ENCODE results near the gene PKN2. TPM values are rescaled to one million over a fixed set of nuclear protein-coding genes. Genes with fewer than 3 reads are reported as not detected.
"Not testable (repeated sequence)": the region's sequence is repeated elsewhere in the genome, so short reads cannot be mapped to it uniquely, and the experiment has no call there.

PKN2 gene
- total RNA-seq, 2 experiments from 2014 or later = 16.4 to 24.9 TPM

DNA sequence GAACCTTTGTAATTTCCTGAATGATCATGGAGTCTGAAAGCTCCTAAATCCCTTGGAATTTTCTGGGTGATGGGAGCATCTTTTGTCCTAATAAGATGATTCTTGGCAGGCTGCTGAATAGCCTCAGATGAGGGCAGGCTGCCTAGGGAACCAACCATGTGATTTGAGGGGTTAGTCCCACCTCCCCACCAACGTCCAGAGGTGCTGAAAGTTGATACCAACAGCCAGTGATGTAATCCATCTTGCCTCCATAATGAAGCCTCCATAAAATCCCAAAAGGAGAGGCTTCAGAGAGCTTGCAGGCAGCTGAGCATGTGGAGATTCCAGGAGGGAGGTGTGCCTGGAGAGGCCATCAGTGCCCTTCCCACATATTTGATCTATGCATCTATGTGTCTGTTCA, 163.6 kb downstream of the PKN2 start:
- Mint-ChIP-seq H3K27ac (no peak overlapping the region), H3K27me3 (no peaks in the 10 kb centered on the region), H3K9me3 (ENCODE audit: low read depth) (no peaks in the 10 kb centered on the region), H3K36me3 (ENCODE audit: low read depth) (peaks cover 11% of the 10 kb centered on the region), H3K4me1 (no peaks in the 10 kb centered on the region), H3K4me3 (no peak overlapping the region)
- ChIA-PET POLR2A (no interaction called here), CTCF (interaction anchor here (1.1 to 2.1 kb wide), 2 partner anchors 29 to 31 kb away, joined by 4 to 5 read pairs; no protein-coding TSS in a partner anchor)
- DNase-seq = no peak
- intact Hi-C loops (cut with DNase I, micrococcal nuclease) = no loop called here
- no peak for ATAC-seq

DNA sequence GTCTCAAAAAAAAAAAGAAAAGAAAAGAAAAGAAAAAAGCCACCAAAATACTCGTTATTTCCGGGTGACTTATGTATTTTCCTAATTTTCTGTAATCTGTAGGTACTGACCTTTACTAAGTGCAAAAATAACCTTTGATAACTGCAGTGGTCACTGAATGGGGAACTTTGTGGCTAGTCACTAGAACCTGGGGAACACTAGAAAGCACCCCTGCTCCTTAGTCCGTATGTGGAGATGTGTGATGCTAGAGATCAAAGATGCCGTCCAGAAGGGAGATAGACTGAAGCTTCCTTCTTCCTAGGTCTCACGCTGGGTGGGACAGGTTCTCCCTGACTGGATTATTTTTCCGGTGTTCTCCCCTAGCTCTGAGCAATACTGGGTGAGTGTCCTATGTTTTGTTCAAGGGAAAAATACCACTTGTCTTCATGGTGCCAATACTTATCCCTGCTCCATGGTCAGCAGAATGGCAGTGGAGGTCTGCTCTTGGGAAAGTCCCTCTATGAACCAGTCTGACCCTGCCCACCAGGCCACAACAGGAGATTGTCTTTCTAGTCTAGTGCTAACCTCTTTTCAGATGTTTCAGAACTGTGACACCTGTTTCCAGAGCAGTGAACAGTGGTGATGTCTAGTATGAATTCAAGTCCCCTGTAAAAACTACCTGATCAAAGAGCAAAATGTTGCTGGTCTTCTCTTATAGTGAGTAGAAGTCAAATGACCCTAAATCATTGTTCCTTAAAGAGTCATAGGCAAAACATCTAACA, 167.4 kb downstream of the PKN2 start:
- CTCF ChIA-PET = interaction anchor here (1.2 to 2.4 kb wide), 3 partner anchors 8 to 48 kb away, joined by 4 to 7 read pairs (median 5); no protein-coding TSS in a partner anchor

DNA sequence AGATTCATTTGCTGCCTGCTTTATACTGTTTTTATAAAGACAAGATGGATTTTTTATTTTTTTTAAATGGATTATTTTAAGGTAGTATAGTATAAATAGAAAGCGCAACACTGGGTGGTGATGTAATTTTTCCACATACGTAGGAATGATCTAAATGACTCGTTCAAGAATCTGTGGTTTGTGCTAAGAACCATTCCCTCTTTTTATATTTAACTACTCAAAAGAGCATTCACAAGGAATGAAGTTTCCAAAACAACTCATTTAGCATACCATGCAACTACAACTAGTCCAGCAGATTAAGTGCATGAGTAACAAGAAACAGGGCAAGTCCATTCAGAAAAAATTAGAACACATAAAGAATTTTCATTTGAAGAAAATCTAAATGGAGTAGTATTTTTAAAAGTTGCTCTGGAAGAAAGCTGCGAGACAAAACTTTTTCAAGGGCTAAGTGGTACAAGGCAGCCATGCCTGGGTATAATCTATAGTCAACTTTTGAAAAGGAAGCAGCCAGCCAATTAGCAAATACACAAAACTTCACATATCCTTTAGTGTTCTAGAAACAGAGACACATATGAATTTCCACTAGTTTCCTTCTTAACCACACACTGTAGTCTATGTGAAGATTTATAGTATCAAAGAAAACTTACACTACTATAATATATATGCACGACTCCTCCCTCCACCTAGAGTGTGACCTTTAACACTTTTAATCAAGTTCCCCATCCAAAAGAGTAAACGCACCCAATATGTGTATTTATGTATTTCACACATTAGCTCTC, 183.9 kb downstream of the PKN2 start:
- Mint-ChIP-seq H3K4me1 (peaks cover 59% of the 10 kb centered on the region), H3K27me3 (no peaks in the 10 kb centered on the region), H3K36me3 (ENCODE audit: low read depth) (peaks cover 21% of the 10 kb centered on the region), H3K4me3 (peak overlapping the region; percentile 33), H3K9me3 (ENCODE audit: low read depth) (no peaks in the 10 kb centered on the region), H3K27ac (peak overlapping the region; percentile 92)
- POLR2A ChIA-PET = interaction anchor here (0.7 kb wide), 1 partner anchor 183 kb away, joined by 3 read pairs; no protein-coding TSS in a partner anchor
- intact Hi-C loops (cut with DNase I, micrococcal nuclease) = loop anchor here in 1 of 2 experiments (2.0 kb wide), 1 partner anchor 23 kb away; the partner anchor contains the start of gene GTF2B
- CTCF ChIA-PET = interaction anchor here (0.7 to 1.8 kb wide), 3 partner anchors 10 to 213 kb away, joined by 3 to 14 read pairs (median 4); no protein-coding TSS in a partner anchor
- no peak for DNase-seq
- ATAC-seq = peak; percentile 77

More for the DNA sequence above, 167.4 kb downstream of the PKN2 start:
- Mint-ChIP-seq H3K9me3 (ENCODE audit: low read depth) (no peaks in the 10 kb centered on the region), H3K27me3 (no peaks in the 10 kb centered on the region), H3K4me1 (no peaks in the 10 kb centered on the region), H3K27ac (peak overlapping the region; percentile 23), H3K36me3 (ENCODE audit: low read depth) (peaks cover 29% of the 10 kb centered on the region), H3K4me3 (no peak overlapping the region)
- POLR2A ChIA-PET = no interaction called here
- intact Hi-C loops (cut with DNase I, micrococcal nuclease) = no loop called here
- no peak for DNase-seq
- no peak for ATAC-seq

DNA sequence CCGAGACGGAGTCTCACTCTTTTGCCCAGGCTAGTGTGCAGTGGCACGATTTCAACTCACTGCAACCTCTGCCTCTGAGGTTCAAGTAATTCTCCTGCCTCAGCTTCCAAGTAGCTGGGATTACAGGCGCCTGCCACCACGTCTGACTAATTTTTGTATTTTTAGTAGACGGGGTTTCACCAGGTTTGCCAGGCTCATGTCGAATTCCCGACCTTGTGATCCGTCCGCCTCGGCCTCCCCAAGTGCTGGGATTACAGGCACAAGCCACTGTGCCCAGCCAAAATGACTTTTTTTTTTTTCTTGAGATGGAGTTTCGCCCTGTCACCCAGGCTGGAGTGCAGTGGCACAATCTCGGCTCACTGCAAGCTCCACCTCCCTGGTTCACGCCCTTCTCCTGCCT, 185.6 kb downstream of the PKN2 start:
- H3K27ac Mint-ChIP-seq; H3K9me3 Mint-ChIP-seq (ENCODE audit: low read depth); DNase-seq; H3K4me3 Mint-ChIP-seq; ATAC-seq; CTCF ChIA-PET; POLR2A ChIA-PET; H3K27me3 Mint-ChIP-seq: not testable (repeated sequence)
- peaks cover 63% of the 10 kb centered on the region for H3K4me1 Mint-ChIP-seq
- intact Hi-C loops (cut with DNase I, micrococcal nuclease) = loop anchor here in 1 of 2 experiments (2.0 kb wide), 1 partner anchor 21 kb away; the partner anchor contains the start of gene GTF2B
- peaks cover 14% of the 10 kb centered on the region for H3K36me3 Mint-ChIP-seq (ENCODE audit: low read depth)

DNA sequence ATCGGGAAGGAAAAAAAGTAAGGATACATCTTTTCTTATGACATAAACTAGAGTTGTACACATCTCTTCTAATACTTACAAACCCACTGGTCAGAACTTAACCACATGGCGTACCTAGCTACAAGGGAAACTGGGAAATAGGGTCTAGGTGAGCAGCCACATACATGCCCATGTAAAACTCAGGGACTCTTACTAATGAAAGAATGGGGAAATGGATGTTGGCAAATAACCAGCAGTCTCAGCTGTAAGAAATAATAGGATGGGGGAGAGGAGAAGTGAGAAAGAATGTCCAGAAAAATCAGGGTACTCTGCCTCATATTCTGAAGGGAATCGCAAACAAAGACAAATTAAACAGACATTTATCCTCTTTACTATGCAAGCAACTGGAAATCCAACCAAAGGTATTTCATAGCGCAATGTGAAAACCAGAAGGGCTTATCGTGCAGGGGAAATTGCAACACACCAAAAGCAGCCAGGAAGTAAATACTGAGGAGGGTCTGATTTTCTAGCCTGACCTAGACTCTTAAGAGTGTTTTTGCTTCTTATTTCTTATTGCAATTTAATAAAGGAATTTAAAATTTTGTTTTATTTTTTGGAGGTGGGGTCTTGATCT, 189.8 kb downstream of the PKN2 start:
- ATAC-seq = no peak
- Mint-ChIP-seq H3K36me3 (ENCODE audit: low read depth) (peaks cover 15% of the 10 kb centered on the region), H3K27ac (peak overlapping the region; percentile 8), H3K4me1 (peaks cover 48% of the 10 kb centered on the region), H3K27me3 (no peaks in the 10 kb centered on the region), H3K9me3 (ENCODE audit: low read depth) (no peaks in the 10 kb centered on the region), H3K4me3 (no peak overlapping the region)
- CTCF ChIA-PET = interaction anchor here (0.7 kb wide), 1 partner anchor 138 kb away, joined by 3 read pairs; no protein-coding TSS in a partner anchor
- DNase-seq = no peak
- intact Hi-C loops (cut with DNase I, micrococcal nuclease) = no loop called here
- POLR2A ChIA-PET = interaction anchor here (0.7 kb wide), 1 partner anchor 216 kb away, joined by 3 read pairs; no protein-coding TSS in a partner anchor

DNA sequence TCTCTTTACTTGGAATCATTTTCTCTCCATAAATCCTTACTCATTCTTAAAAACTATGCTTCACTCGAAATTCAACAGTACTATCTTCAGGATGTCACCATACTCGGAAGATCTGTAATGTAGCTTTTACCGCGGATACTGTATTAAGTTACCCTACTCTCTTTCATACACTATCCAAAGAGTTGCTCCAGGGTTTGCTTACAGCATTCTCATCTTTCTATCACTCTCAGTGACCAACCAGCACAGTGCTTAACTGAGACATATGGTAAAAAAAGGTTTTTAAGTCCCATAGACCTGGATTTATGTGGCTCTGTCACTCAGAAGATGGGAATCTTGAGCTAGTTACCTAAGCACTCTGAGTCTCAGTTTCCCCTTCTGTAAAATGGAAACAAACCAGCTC, 191.5 kb downstream of the PKN2 start:
- Mint-ChIP-seq H3K4me1 (peaks cover 42% of the 10 kb centered on the region), H3K36me3 (ENCODE audit: low read depth) (peaks cover 12% of the 10 kb centered on the region), H3K27me3 (no peaks in the 10 kb centered on the region), H3K9me3 (ENCODE audit: low read depth) (no peaks in the 10 kb centered on the region), H3K4me3 (no peak overlapping the region), H3K27ac (no peak overlapping the region)
- no peak for DNase-seq
- intact Hi-C loops (cut with DNase I, micrococcal nuclease) = loop anchor here (5.0 kb wide), 3 partner anchors 138 to 268 kb away; partner anchors contain the start of gene PKN2 (in 1 of the 2)
- ChIA-PET POLR2A (interaction anchor here (0.6 kb wide), 1 partner anchor 25 kb away, joined by 3 read pairs; no protein-coding TSS in a partner anchor), CTCF (interaction anchor here (0.6 to 6.4 kb wide), 10 partner anchors 11 to 695 kb away, joined by 3 to 88 read pairs (median 4); partner anchors contain the start of gene GTF2B)
- no peak for ATAC-seq

- Mint-ChIP-seq H3K27ac (no peak overlapping the region), H3K4me1 (peaks cover 44% of the 10 kb centered on the region), H3K9me3 (ENCODE audit: low read depth) (no peaks in the 10 kb centered on the region), H3K36me3 (ENCODE audit: low read depth) (peaks cover 10% of the 10 kb centered on the region), H3K27me3 (no peaks in the 10 kb centered on the region), H3K4me3 (no peak overlapping the region)
- POLR2A ChIA-PET = interaction anchor here (0.7 kb wide), 1 partner anchor 1935 kb away, joined by 4 read pairs; no protein-coding TSS in a partner anchor
- intact Hi-C loops (cut with DNase I, micrococcal nuclease) = loop anchor here (1.0 to 5.0 kb wide), 7 partner anchors 76 to 269 kb away; partner anchors contain the start of gene PKN2 (in 1 of the 2)
- DNase-seq (no peak), ATAC-seq (no peak)
- CTCF ChIA-PET = interaction anchor here (0.5 to 6.4 kb wide), 35 partner anchors 10 to 1542 kb away, joined by 3 to 88 read pairs (median 5); partner anchors contain the start of gene GTF2B
These were observed 192.7 kb downstream of the PKN2 start for GRCh38 chr1:88876573-88877365.

- Mint-ChIP-seq H3K9me3 (ENCODE audit: low read depth) (no peaks in the 10 kb centered on the region), H3K4me3 (no peak overlapping the region), H3K4me1 (peaks cover 50% of the 10 kb centered on the region), H3K36me3 (ENCODE audit: low read depth) (peaks cover 14% of the 10 kb centered on the region), H3K27me3 (no peaks in the 10 kb centered on the region), H3K27ac (no peak overlapping the region)
- ATAC-seq = no peak
- no peak for DNase-seq
- intact Hi-C loops (cut with DNase I, micrococcal nuclease) = loop anchor here (1.0 to 5.0 kb wide), 7 partner anchors 77 to 270 kb away; partner anchors contain the start of gene PKN2 (in 1 of the 2)
- CTCF ChIA-PET = interaction anchor here (0.6 to 6.4 kb wide), 33 partner anchors 10 to 566 kb away, joined by 3 to 88 read pairs (median 5); partner anchors contain the start of gene GTF2B
- POLR2A ChIA-PET = interaction anchor here (0.7 kb wide), 1 partner anchor 1935 kb away, joined by 4 read pairs; no protein-coding TSS in a partner anchor
These were observed 193.3 kb downstream of the PKN2 start for GRCh38 chr1:88877382-88877825.

GRCh38 chr1:88877911-88878310, 193.8 kb downstream of the PKN2 start:
- H3K4me3 Mint-ChIP-seq = no peak overlapping the region
- H3K9me3 Mint-ChIP-seq (ENCODE audit: low read depth) = no peaks in the 10 kb centered on the region
- ATAC-seq (no peak), DNase-seq (no peak)
- peaks cover 51% of the 10 kb centered on the region for H3K4me1 Mint-ChIP-seq
- intact Hi-C loops (cut with DNase I, micrococcal nuclease) = loop anchor here (1.0 to 5.0 kb wide), 7 partner anchors 78 to 271 kb away; partner anchors contain the start of gene PKN2 (in 1 of the 2)
- ChIA-PET POLR2A (no interaction called here), CTCF (interaction anchor here (0.6 to 6.4 kb wide), 27 partner anchors 10 to 565 kb away, joined by 3 to 88 read pairs (median 6); partner anchors contain the start of gene GTF2B)
- peaks cover 18% of the 10 kb centered on the region for H3K36me3 Mint-ChIP-seq (ENCODE audit: low read depth)
- H3K27me3 Mint-ChIP-seq = no peaks in the 10 kb centered on the region
- no peak overlapping the region for H3K27ac Mint-ChIP-seq

GRCh38 chr1:88878731-88879130, 194.7 kb downstream of the PKN2 start:
- no peaks in the 10 kb centered on the region for H3K9me3 Mint-ChIP-seq (ENCODE audit: low read depth)
- H3K4me3 Mint-ChIP-seq = no peak overlapping the region
- POLR2A ChIA-PET = interaction anchor here (0.7 kb wide), 1 partner anchor 116 kb away, joined by 3 read pairs; no protein-coding TSS in a partner anchor
- no peaks in the 10 kb centered on the region for H3K27me3 Mint-ChIP-seq
- no peak for DNase-seq
- intact Hi-C loops (cut with DNase I, micrococcal nuclease) = loop anchor here (5.0 kb wide), 3 partner anchors 141 to 271 kb away; partner anchors contain the start of gene PKN2 (in 1 of the 2)
- CTCF ChIA-PET = interaction anchor here (0.8 to 6.4 kb wide), 16 partner anchors 9 to 231 kb away, joined by 3 to 88 read pairs (median 6); partner anchors contain the start of gene GTF2B
- H3K36me3 Mint-ChIP-seq (ENCODE audit: low read depth) = peaks cover 26% of the 10 kb centered on the region
- no peak for ATAC-seq
- H3K27ac Mint-ChIP-seq = peak overlapping the region; percentile 28
- peaks cover 56% of the 10 kb centered on the region for H3K4me1 Mint-ChIP-seq

Measured in activated CD4-positive, alpha-beta T cell treated with anti-CD3 and anti-CD28 coated beads for 36 hours (primary cell).